ENCODE data around the gene TMEM270.

The TMEM270 gene

GRCh38 chr7:73896454-73896853 lies 35.5 kb downstream of the TMEM270 start:
- no peak overlapping the region for H4K8ac ChIP-seq (ENCODE audit: low read length)
- H3K27me3 ChIP-seq (ENCODE audit: control insufficient read depth in 1 of 2, insufficient read depth in 1 of 2, low read length in 2 of 2) = peaks cover 0 to 3% of the 10 kb centered on the region in 2 experiments
- H3K27ac ChIP-seq (ENCODE audit: low read length, poor library complexity, severe bottlenecking) = no peak overlapping the region
- no peak for DNase-seq
- H3K9ac ChIP-seq (ENCODE audit: low read length) = peak overlapping the region; percentile 8
- H3K23ac ChIP-seq (ENCODE audit: low read length in 2 of 2) = no peak overlapping the region
- no peaks in the 10 kb centered on the region for H3K36me3 ChIP-seq (ENCODE audit: control insufficient read depth in 1 of 2, insufficient read depth in 2 of 2, low read depth in 1 of 2, low read length in 2 of 2)
- WGBS = 6% methylated on average over 1 of the region's 1 CpG
- no peak overlapping the region for H2AFZ ChIP-seq (ENCODE audit: low read depth, low read length)
- no peak overlapping the region for H2BK12ac ChIP-seq (ENCODE audit: low read length in 2 of 2)
- no peak overlapping the region for H2BK5ac ChIP-seq (ENCODE audit: low read depth, low read length, poor library complexity, severe bottlenecking)
- H3K79me1 ChIP-seq (replicated peaks; ENCODE audit: low read length, poor library complexity, severe bottlenecking) = no peaks in the 10 kb centered on the region
- no peak overlapping the region for H3K4ac ChIP-seq (ENCODE audit: low read depth in 1 of 2, low read length in 2 of 2)
- no peak overlapping the region for H2BK15ac ChIP-seq (ENCODE audit: low read depth, poor library complexity, severe bottlenecking)
- H2BK120ac ChIP-seq (ENCODE audit: low read depth, low read length) = no peak overlapping the region
- no peaks in the 10 kb centered on the region for H3K9me3 ChIP-seq (ENCODE audit: control insufficient read depth, low read length)
- H3K4me1 ChIP-seq (ENCODE audit: control insufficient read depth, insufficient read depth, low read depth, low read length) = peaks cover 29% of the 10 kb centered on the region
- H3K4me3 ChIP-seq (ENCODE audit: insufficient read depth in 1 of 2, low read depth in 1 of 2, low read length in 2 of 2) = no peak overlapping the region
- no peak overlapping the region for H3K18ac ChIP-seq (ENCODE audit: low read depth in 1 of 2, low read length in 2 of 2)
- H4K91ac ChIP-seq (ENCODE audit: low read length) = no peak overlapping the region
- no peak overlapping the region for H3K14ac ChIP-seq (ENCODE audit: low read length in 2 of 2)
- no peak overlapping the region for H3K4me2 ChIP-seq (ENCODE audit: low read length, poor library complexity, severe bottlenecking)
- H2AK5ac ChIP-seq (ENCODE audit: low read length, severe bottlenecking) = no peak overlapping the region

- Histone ChIP-seq H2BK120ac (ENCODE audit: low read depth, low read length) (no peak overlapping the region), H3K79me1 (replicated peaks; ENCODE audit: low read length, poor library complexity, severe bottlenecking) (no peaks in the 10 kb centered on the region), H2BK12ac (ENCODE audit: low read length in 2 of 2) (no peak overlapping the region), H3K4me2 (ENCODE audit: low read length, poor library complexity, severe bottlenecking) (no peak overlapping the region), H3K18ac (ENCODE audit: low read depth in 1 of 2, low read length in 2 of 2) (no peak overlapping the region), H3K14ac (ENCODE audit: low read length in 2 of 2) (no peak overlapping the region), H2BK5ac (ENCODE audit: low read depth, low read length, poor library complexity, severe bottlenecking) (no peak overlapping the region), H2AK5ac (ENCODE audit: low read length, severe bottlenecking) (no peak overlapping the region), H3K27ac (ENCODE audit: low read length, poor library complexity, severe bottlenecking) (no peak overlapping the region), H2BK15ac (ENCODE audit: low read depth, poor library complexity, severe bottlenecking) (no peak overlapping the region), H3K4ac (ENCODE audit: low read depth in 1 of 2, low read length in 2 of 2) (no peak overlapping the region), H3K4me1 (ENCODE audit: control insufficient read depth, insufficient read depth, low read depth, low read length) (peaks cover 8% of the 10 kb centered on the region), H3K36me3 (ENCODE audit: control insufficient read depth in 1 of 2, insufficient read depth in 2 of 2, low read depth in 1 of 2, low read length in 2 of 2) (no peaks in the 10 kb centered on the region), H2AFZ (ENCODE audit: low read depth, low read length) (no peak overlapping the region), H3K27me3 (ENCODE audit: control insufficient read depth in 1 of 2, insufficient read depth in 1 of 2, low read length in 2 of 2) (peaks cover 0 to 4% of the 10 kb centered on the region in 2 experiments), H3K9me3 (ENCODE audit: control insufficient read depth, low read length) (no peaks in the 10 kb centered on the region), H3K23ac (ENCODE audit: low read length in 2 of 2) (no peak overlapping the region), H3K4me3 (ENCODE audit: insufficient read depth in 1 of 2, low read depth in 1 of 2, low read length in 2 of 2) (no peak overlapping the region), H3K9ac (ENCODE audit: low read length) (peak overlapping the region; percentile 83), H4K91ac (ENCODE audit: low read length) (no peak overlapping the region), H4K8ac (ENCODE audit: low read length) (no peak overlapping the region)
- DNase-seq = no peak
- WGBS = 71% methylated on average over 14 of the region's 15 CpGs
These were observed 38.8 kb downstream of the TMEM270 start for GRCh38 chr7:73899731-73900142.

- no peak overlapping the region for H2AK5ac ChIP-seq (ENCODE audit: low read length, severe bottlenecking)
These were observed 39.3 kb downstream of the TMEM270 start for GRCh38 chr7:73900286-73900685.

GRCh38 chr7:73901231-73901822 lies 40.4 kb downstream of the TMEM270 start:
- H4K91ac ChIP-seq (ENCODE audit: low read length) = no peak overlapping the region
- peak overlapping the region; percentile 16 for H2AFZ ChIP-seq (ENCODE audit: low read depth, low read length)
- no peaks in the 10 kb centered on the region for H3K9me3 ChIP-seq (ENCODE audit: control insufficient read depth, low read length)
- H3K36me3 ChIP-seq (ENCODE audit: control insufficient read depth in 1 of 2, insufficient read depth in 2 of 2, low read depth in 1 of 2, low read length in 2 of 2) = no peaks in the 10 kb centered on the region
- H3K4me1 ChIP-seq (ENCODE audit: control insufficient read depth, insufficient read depth, low read depth, low read length) = peaks cover 2% of the 10 kb centered on the region
- no peak overlapping the region for H3K4ac ChIP-seq (ENCODE audit: low read depth in 1 of 2, low read length in 2 of 2)
- H2AK5ac ChIP-seq (ENCODE audit: low read length, severe bottlenecking) = no peak overlapping the region
- no peak overlapping the region for H2BK12ac ChIP-seq (ENCODE audit: low read length in 2 of 2)
- H3K4me3 ChIP-seq (ENCODE audit: insufficient read depth in 1 of 2, low read depth in 1 of 2, low read length in 2 of 2) = no peak overlapping the region
- no peak overlapping the region for H3K9ac ChIP-seq (ENCODE audit: low read length)
- H4K8ac ChIP-seq (ENCODE audit: low read length) = no peak overlapping the region
- no peak overlapping the region for H3K4me2 ChIP-seq (ENCODE audit: low read length, poor library complexity, severe bottlenecking)
- no peak overlapping the region for H3K23ac ChIP-seq (ENCODE audit: low read length in 2 of 2)
- H2BK5ac ChIP-seq (ENCODE audit: low read depth, low read length, poor library complexity, severe bottlenecking) = no peak overlapping the region
- no peak overlapping the region for H3K18ac ChIP-seq (ENCODE audit: low read depth in 1 of 2, low read length in 2 of 2)
- H2BK15ac ChIP-seq (ENCODE audit: low read depth, poor library complexity, severe bottlenecking) = peak overlapping the region; percentile 66
- no peak overlapping the region for H2BK120ac ChIP-seq (ENCODE audit: low read depth, low read length)
- H3K27me3 ChIP-seq (ENCODE audit: control insufficient read depth in 1 of 2, insufficient read depth in 1 of 2, low read length in 2 of 2) = peaks cover 0 to 4% of the 10 kb centered on the region in 2 experiments
- no peak overlapping the region for H3K27ac ChIP-seq (ENCODE audit: low read length, poor library complexity, severe bottlenecking)
- no peaks in the 10 kb centered on the region for H3K79me1 ChIP-seq (replicated peaks; ENCODE audit: low read length, poor library complexity, severe bottlenecking)
- H3K14ac ChIP-seq (ENCODE audit: low read length in 2 of 2) = peak overlapping the region in 1 of 2 experiments; percentile 46
- no peak for DNase-seq
- WGBS = 84% methylated on average over 2 of the region's 3 CpGs

More at GRCh38 chr7:73900286-73900685, 39.3 kb downstream of the TMEM270 start:
- WGBS = 69% methylated on average over 4 of the region's 5 CpGs
- Histone ChIP-seq H3K36me3 (ENCODE audit: control insufficient read depth in 1 of 2, insufficient read depth in 2 of 2, low read depth in 1 of 2, low read length in 2 of 2) (no peaks in the 10 kb centered on the region), H3K23ac (ENCODE audit: low read length in 2 of 2) (no peak overlapping the region), H3K9me3 (ENCODE audit: control insufficient read depth, low read length) (no peaks in the 10 kb centered on the region), H3K4me2 (ENCODE audit: low read length, poor library complexity, severe bottlenecking) (no peak overlapping the region), H4K91ac (ENCODE audit: low read length) (no peak overlapping the region), H3K9ac (ENCODE audit: low read length) (peak overlapping the region; percentile 83), H3K4me1 (ENCODE audit: control insufficient read depth, insufficient read depth, low read depth, low read length) (peaks cover 3% of the 10 kb centered on the region), H2BK15ac (ENCODE audit: low read depth, poor library complexity, severe bottlenecking) (no peak overlapping the region), H3K27me3 (ENCODE audit: control insufficient read depth in 1 of 2, insufficient read depth in 1 of 2, low read length in 2 of 2) (peaks cover 0 to 4% of the 10 kb centered on the region in 2 experiments), H2AFZ (ENCODE audit: low read depth, low read length) (no peak overlapping the region), H2BK5ac (ENCODE audit: low read depth, low read length, poor library complexity, severe bottlenecking) (no peak overlapping the region), H4K8ac (ENCODE audit: low read length) (no peak overlapping the region), H2BK120ac (ENCODE audit: low read depth, low read length) (no peak overlapping the region), H3K4ac (ENCODE audit: low read depth in 1 of 2, low read length in 2 of 2) (no peak overlapping the region), H3K14ac (ENCODE audit: low read length in 2 of 2) (no peak overlapping the region), H3K4me3 (ENCODE audit: insufficient read depth in 1 of 2, low read depth in 1 of 2, low read length in 2 of 2) (no peak overlapping the region), H3K18ac (ENCODE audit: low read depth in 1 of 2, low read length in 2 of 2) (no peak overlapping the region), H3K79me1 (replicated peaks; ENCODE audit: low read length, poor library complexity, severe bottlenecking) (no peaks in the 10 kb centered on the region), H2BK12ac (ENCODE audit: low read length in 2 of 2) (no peak overlapping the region), H3K27ac (ENCODE audit: low read length, poor library complexity, severe bottlenecking) (no peak overlapping the region)
- no peak for DNase-seq

Measured in mesenchymal stem cell (in vitro differentiated cells and primary cell).